CD4-positive, alpha-beta memory T cell (primary cell): ENCODE measurements around the gene NELFB. TPM values are rescaled to one million over a fixed set of nuclear protein-coding genes. Genes with fewer than 3 reads are reported as not detected.

Source experiments
- CTCF ChIA-PET: fragments of 350-600 bp; sonication (Branson Sonifier 250); formaldehyde crosslinking; loops from one replicate; lab custom pipeline; 2021; ENCODE audit warnings: inconsistent platforms; ENCODE audit not compliant: partially characterized antibody; lab: Charles Lee
- POLR2A ChIA-PET: fragments of 350-600 bp; sonication (Branson Sonifier 250); formaldehyde crosslinking; loops from one replicate; lab custom pipeline; 2021; ENCODE audit not compliant: partially characterized antibody; lab: Charles Lee
- DNase-seq, 5 donors: peaks; one replicate each; pipeline versions ENCODE4 v3.0.0 to v3.0.0-alpha.2; 2020 to 2022; ENCODE audit warnings: mixed read lengths in 1 of 5
- H3K27ac ChIP-seq: one replicate; pipeline ENCODE4 v1.7.0; 2013; ENCODE audit warnings: low read depth, low read length
- H3K27me3 ChIP-seq: 2 replicates; pipeline ENCODE4 v1.7.0; 2013; ENCODE audit warnings: mild to moderate bottlenecking, low read length, moderate library complexity; ENCODE audit not compliant: insufficient read depth
- H3K36me3 ChIP-seq: 2 replicates; pipeline ENCODE4 v1.7.0; 2013; ENCODE audit warnings: mild to moderate bottlenecking, low read length, moderate library complexity; ENCODE audit not compliant: insufficient read depth
- H3K4me1 ChIP-seq: 2 replicates; pipeline ENCODE4 v1.7.0; 2013; ENCODE audit warnings: mild to moderate bottlenecking, low read length, moderate library complexity; ENCODE audit not compliant: insufficient read depth
- H3K4me3 ChIP-seq, 2 donors: one replicate each; pipeline ENCODE4 v1.7.0; 2013; ENCODE audit warnings: low read length in 2 of 2, mild to moderate bottlenecking in 1 of 2
- H3K9me3 ChIP-seq, 2 donors: one replicate each; pipeline ENCODE4 v1.7.0; 2013; ENCODE audit warnings: low read length in 2 of 2, control low read depth in 1 of 2; ENCODE audit not compliant: control insufficient read depth in 1 of 2
- H3K27ac Mint-ChIP-seq, 7 donors: one replicate each; pipeline ENCODE4 v1.8.0; 2020 to 2021; ENCODE audit warnings: mixed read lengths in 7 of 7, mild to moderate bottlenecking in 6 of 7, inconsistent platforms in 3 of 7, moderate library complexity in 3 of 7
- H3K27me3 Mint-ChIP-seq, 2 donors: one replicate each; pipeline ENCODE4 v1.8.0; 2020 to 2021; ENCODE audit warnings: mixed read lengths in 2 of 2
- H3K36me3 Mint-ChIP-seq, 2 donors: one replicate each; pipeline ENCODE4 v1.8.0; 2020 to 2021; ENCODE audit warnings: mixed read lengths in 2 of 2, inconsistent platforms in 1 of 2, mild to moderate bottlenecking in 1 of 2
- H3K4me1 Mint-ChIP-seq, 4 donors: one replicate each; pipeline ENCODE4 v1.8.0; 2020 to 2021; ENCODE audit warnings: mixed read lengths in 4 of 4, mild to moderate bottlenecking in 1 of 4
- H3K4me3 Mint-ChIP-seq, 8 donors: one replicate each; pipeline ENCODE4 v1.8.0; 2020 to 2021; ENCODE audit warnings: mixed read lengths in 8 of 8, mild to moderate bottlenecking in 7 of 8, moderate library complexity in 6 of 8, inconsistent platforms in 3 of 8
- H3K9me3 Mint-ChIP-seq, 8 donors: one replicate each; pipeline ENCODE4 v1.8.0; 2020 to 2021; ENCODE audit warnings: mixed read lengths in 8 of 8, mild to moderate bottlenecking in 5 of 8, inconsistent platforms in 3 of 8, moderate library complexity in 1 of 8
- intact Hi-C: fragments of 100-400 bp; cut with micrococcal nuclease; formaldehyde crosslinking; loops from one replicate; pipeline ENCODE4 v1.15.1; 2023
- polyA plus RNA-seq, 2 donors: library from polyadenylated mRNA; unstranded; fragments of 300-500 nt; fragmentation: Illumina TruSeq; gene quantifications; one replicate each; pipeline ENCODE4 v1.2.3, GENCODE V29; 2021
- total RNA-seq, 2 experiments: library from RNA; stranded (reverse); gene quantifications; one replicate each; pipeline ENCODE4 v1.2.3, GENCODE V29; 2021

Gene NELFB
- total and polyA plus RNA-seq, 4 experiments from 2014 or later = 28.3 to 44.9 (median 36.5) TPM

DNA sequence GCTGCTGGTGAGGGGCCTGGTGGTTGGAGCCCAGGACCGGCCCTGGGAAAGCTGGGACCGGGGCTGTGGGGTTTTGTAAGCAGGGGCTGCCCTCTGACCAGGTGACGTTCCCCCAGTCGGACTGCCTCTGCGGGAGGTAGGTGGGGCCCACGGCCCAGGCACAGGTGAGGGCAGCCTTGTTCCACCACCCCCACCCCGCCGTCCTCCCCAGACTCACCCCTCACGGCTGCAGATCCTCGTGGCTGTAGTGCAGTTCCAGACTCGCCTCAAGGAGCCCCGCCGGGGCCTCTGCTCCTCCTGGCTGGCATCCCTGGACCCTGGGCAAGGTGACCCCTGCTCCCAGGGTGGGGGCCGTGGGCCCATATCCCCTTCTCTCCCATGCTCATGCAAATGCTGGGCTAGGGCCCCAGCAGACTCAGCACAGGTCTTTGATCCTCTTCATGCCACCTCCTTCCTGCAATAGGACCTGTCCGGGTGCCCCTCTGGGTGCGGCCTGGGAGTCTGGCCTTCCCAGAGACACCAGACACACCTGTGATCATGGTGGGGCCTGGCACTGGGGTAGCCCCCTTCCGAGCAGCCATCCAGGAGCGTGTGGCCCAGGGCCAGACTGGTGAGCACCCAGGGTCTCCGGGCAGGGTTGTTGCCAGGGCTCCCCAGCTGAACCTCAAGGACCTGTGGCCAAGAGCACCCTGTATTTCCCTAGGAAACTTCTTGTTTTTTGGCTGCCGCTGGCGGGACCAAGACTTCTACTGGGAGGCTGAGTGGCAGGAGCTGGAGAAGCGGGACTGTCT is 39.7 kb upstream of the NELFB start:
- H3K4me1 Mint-ChIP-seq = peaks cover 0 to 1% (median 0%) of the 10 kb centered on the region in 4 donors
- POLR2A ChIA-PET = interaction anchor here (0.8 to 1.6 kb wide), 2 partner anchors 10 to 30 kb away, joined by 3 to 7 read pairs; partner anchors contain the start of genes NDOR1 and TMEM203

DNA sequence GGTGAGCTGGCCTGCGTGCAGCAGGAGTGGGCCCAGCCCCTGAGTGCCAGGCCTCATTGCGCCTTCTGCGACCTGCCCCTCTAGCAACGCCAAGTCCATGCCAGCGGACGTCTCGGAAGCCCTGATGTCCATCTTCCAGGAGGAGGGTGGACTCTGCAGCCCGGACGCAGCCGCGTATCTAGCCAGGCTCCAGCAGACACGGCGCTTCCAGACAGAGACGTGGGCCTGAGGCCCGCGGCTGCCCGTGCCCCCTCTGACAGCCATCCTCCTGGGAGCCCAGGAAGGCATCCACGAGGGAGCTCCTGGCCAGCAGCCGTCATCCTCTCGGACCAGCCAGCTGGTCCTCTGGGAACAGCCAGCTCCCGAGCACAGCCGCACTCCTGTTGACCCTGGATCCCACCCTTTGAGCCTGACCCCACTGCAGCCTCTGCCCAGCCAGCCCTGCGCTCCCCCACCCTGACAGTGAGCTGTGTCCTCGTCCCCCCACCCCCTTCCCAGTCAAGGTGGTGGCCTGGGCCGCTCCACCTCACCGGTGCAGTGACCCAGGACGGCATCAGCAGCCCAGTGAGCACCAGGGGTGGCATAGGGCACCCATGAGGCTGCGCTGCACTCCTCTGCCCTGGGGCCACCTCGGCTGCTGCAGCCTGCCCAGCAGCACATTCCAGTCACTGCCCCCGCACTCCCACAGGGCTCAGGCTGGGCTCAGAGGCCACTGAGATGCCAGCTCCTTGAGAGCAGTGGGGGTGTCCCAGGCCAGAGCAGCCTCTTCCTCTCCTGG is 38.8 kb upstream of the NELFB start:
- POLR2A ChIA-PET = interaction anchor here (0.8 to 2.0 kb wide), 3 partner anchors 16 to 104 kb away, joined by 3 to 7 read pairs (median 3); partner anchors contain the start of gene TPRN
- CTCF ChIA-PET = interaction anchor here (1.6 to 3.0 kb wide), 2 partner anchors 20 to 25 kb away, joined by 4 to 10 read pairs; no protein-coding TSS in a partner anchor
- Mint-ChIP-seq H3K27ac (no peak overlapping the region), H3K36me3 (no peaks in the 10 kb centered on the region), H3K9me3 (no peaks in the 10 kb centered on the region), H3K4me1 (no peaks in the 10 kb centered on the region), H3K27me3 (no peaks in the 10 kb centered on the region), H3K4me3 (no peak overlapping the region)
- intact Hi-C loops = no loop called here
- Histone ChIP-seq H3K27ac (no peak overlapping the region), H3K27me3 (no peaks in the 10 kb centered on the region), H3K36me3 (no peaks in the 10 kb centered on the region), H3K9me3 (no peaks in the 10 kb centered on the region), H3K4me3 (no peak overlapping the region), H3K4me1 (no peaks in the 10 kb centered on the region)
- no peak for DNase-seq

More for the DNA sequence above, 39.7 kb upstream of the NELFB start:
- H3K36me3 ChIP-seq = no peaks in the 10 kb centered on the region
- no peak for DNase-seq
- H3K4me3 ChIP-seq = no peak overlapping the region
- Mint-ChIP-seq H3K9me3 (no peaks in the 10 kb centered on the region), H3K27ac (peak overlapping the region in 1 of 7 donors; percentile 27), H3K27me3 (no peaks in the 10 kb centered on the region), H3K36me3 (no peaks in the 10 kb centered on the region), H3K4me3 (no peak overlapping the region)
- CTCF ChIA-PET = interaction anchor here (1.6 to 3.0 kb wide), 2 partner anchors 21 to 24 kb away, joined by 4 to 10 read pairs; no protein-coding TSS in a partner anchor
- H3K27me3 ChIP-seq = no peaks in the 10 kb centered on the region
- no peak overlapping the region for H3K27ac ChIP-seq
- intact Hi-C loops = no loop called here
- no peaks in the 10 kb centered on the region for H3K9me3 ChIP-seq
- no peaks in the 10 kb centered on the region for H3K4me1 ChIP-seq

DNA sequence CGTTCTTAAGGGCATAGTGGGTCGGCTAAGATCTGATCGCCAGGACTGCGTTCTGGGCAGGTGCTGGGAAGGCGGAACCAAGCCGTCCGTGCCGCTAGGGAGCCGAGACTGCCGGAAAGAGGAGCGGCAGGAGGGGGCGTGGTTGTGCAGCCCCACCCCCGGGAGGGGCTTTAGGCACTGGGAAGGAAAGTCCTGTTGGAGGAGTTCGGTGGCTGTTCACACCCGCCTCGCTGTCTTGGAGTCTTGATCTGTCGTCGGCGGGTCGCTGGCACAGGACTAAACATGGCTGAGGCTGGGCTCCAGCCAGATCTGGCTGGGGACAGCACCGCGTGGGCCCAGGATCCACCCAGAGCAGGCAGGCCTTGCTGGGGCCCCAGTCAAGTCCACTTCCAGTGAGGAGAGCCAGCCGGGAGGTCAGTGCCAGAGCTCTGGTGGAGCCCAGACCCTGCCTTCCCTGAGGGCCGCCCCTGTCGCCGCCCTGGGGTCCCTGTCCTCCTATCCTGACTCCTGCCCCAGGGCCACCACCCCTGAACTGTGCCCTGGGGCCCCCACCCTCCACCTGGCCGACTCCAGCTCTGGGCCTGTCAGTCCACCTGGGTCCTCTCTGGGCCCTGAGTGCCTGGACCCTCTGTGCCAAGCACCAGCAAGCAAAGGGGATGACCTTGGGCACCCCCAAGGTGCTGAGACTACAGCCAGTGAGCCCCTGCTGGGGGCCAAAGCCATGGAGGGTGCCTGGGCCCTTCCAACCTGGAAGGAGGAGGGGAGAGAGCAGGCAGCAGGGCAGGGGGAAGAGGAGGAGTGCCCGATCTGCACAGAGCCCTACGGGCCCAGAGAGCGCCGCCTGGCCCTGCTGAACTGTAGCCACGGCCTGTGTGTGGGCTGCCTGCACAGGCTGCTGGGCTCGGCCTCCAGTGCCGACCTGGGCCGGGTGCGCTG is 37.6 kb upstream of the NELFB start:
- H3K36me3 ChIP-seq = no peaks in the 10 kb centered on the region
- intact Hi-C loops = no loop called here
- no peaks in the 10 kb centered on the region for H3K27me3 ChIP-seq
- H3K4me1 Mint-ChIP-seq = no peaks in the 10 kb centered on the region
- CTCF ChIA-PET = no interaction called here
- no peaks in the 10 kb centered on the region for H3K27me3 Mint-ChIP-seq
- no peak overlapping the region for H3K27ac ChIP-seq
- peak overlapping the region in 1 of 8 donors; percentile 10 for H3K4me3 Mint-ChIP-seq
- H3K4me3 ChIP-seq = no peak overlapping the region
- H3K9me3 ChIP-seq = no peaks in the 10 kb centered on the region
- no peak overlapping the region for H3K27ac Mint-ChIP-seq
- H3K9me3 Mint-ChIP-seq = no peaks in the 10 kb centered on the region
- peaks cover 2% of the 10 kb centered on the region for H3K4me1 ChIP-seq
- H3K36me3 Mint-ChIP-seq = no peaks in the 10 kb centered on the region
- DNase-seq = no peak
- POLR2A ChIA-PET = interaction anchor here (0.9 to 6.8 kb wide), 4 partner anchors 17 to 105 kb away, joined by 3 to 61 read pairs (median 5); partner anchors contain the start of genes ANAPC2, SSNA1 and TPRN

DNA sequence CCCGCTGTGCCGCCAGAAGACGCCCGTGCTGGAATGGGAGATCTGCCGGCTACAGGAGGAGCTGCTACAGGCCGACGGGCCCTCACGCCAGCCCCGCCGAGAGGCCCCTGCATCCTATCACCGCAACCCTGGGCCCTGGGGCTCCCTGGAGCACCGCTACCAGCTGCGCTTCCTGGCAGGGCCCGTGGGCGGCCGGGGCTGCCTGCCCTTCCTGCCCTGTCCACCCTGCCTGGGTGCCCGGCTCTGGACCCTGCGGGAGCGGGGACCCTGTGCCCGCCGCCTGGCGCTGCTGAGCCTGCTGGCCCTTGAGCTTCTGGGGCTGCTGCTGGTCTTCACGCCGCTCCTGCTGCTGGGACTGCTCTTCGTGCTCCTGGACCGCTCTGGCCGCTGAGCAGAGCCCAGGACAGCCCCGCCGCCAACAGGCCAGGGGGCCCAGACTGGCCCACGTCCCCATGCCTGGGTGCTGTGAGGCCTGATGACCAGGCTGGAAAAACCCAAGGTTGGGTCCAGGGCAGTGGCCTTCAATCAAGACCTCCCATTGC is 36.8 kb upstream of the NELFB start:
- Mint-ChIP-seq H3K9me3 (no peaks in the 10 kb centered on the region), H3K4me3 (no peak overlapping the region), H3K27ac (no peak overlapping the region), H3K27me3 (no peaks in the 10 kb centered on the region), H3K4me1 (peaks cover 0 to 4% (median 2%) of the 10 kb centered on the region in 4 donors), H3K36me3 (no peaks in the 10 kb centered on the region)
- Histone ChIP-seq H3K9me3 (no peaks in the 10 kb centered on the region), H3K4me3 (no peak overlapping the region), H3K27me3 (no peaks in the 10 kb centered on the region), H3K27ac (no peak overlapping the region), H3K4me1 (peaks cover 9% of the 10 kb centered on the region), H3K36me3 (no peaks in the 10 kb centered on the region)
- ChIA-PET POLR2A (interaction anchor here (0.9 to 6.8 kb wide), 4 partner anchors 18 to 29 kb away, joined by 3 to 61 read pairs (median 8); partner anchors contain the start of genes ANAPC2, SSNA1 and TPRN), CTCF (no interaction called here)
- DNase-seq = no peak
- intact Hi-C loops = no loop called here

DNA sequence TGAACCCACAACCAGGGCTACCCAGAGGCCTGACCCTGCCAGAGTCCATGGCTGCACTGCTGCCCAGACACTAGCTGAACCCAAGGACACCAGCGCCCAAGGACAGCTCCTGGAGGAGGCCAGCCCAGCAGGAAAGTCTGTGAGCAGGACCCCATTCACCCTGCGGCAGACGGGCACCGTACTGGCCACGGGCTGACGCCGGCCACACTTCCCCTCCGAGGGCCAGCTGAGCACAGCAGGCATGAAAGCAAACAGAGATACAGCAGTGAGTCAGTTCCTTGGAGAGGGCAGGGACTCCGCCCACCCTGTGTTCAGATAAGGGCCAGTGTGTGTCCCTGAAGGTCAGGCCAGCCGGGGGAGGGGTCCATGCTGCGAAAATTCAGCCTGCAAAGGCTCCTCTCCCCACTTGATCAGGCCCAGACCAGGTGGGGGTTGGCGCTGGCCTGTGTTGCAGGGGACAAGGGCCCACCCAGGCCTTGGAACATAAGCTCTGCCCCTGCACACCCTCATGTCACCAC is 36.3 kb upstream of the NELFB start:
- no peaks in the 10 kb centered on the region for H3K27me3 ChIP-seq
- H3K4me1 Mint-ChIP-seq = peaks cover 0 to 10% (median 2%) of the 10 kb centered on the region in 4 donors
- intact Hi-C loops = no loop called here
- no peaks in the 10 kb centered on the region for H3K9me3 ChIP-seq
- DNase-seq = no peak
- no peaks in the 10 kb centered on the region for H3K36me3 Mint-ChIP-seq
- peaks cover 10% of the 10 kb centered on the region for H3K4me1 ChIP-seq
- no peak overlapping the region for H3K4me3 Mint-ChIP-seq
- H3K27ac Mint-ChIP-seq = no peak overlapping the region
- H3K27ac ChIP-seq = no peak overlapping the region
- POLR2A ChIA-PET = interaction anchor here (0.9 to 6.8 kb wide), 4 partner anchors 18 to 30 kb away, joined by 3 to 61 read pairs (median 6); partner anchors contain the start of genes ANAPC2, SSNA1 and TPRN
- H3K27me3 Mint-ChIP-seq = no peaks in the 10 kb centered on the region
- H3K4me3 ChIP-seq = no peak overlapping the region
- no peaks in the 10 kb centered on the region for H3K9me3 Mint-ChIP-seq
- no peaks in the 10 kb centered on the region for H3K36me3 ChIP-seq
- CTCF ChIA-PET = interaction anchor here (0.5 to 0.6 kb wide), 2 partner anchors 26 to 101 kb away, joined by 3 to 4 read pairs; no protein-coding TSS in a partner anchor

DNA sequence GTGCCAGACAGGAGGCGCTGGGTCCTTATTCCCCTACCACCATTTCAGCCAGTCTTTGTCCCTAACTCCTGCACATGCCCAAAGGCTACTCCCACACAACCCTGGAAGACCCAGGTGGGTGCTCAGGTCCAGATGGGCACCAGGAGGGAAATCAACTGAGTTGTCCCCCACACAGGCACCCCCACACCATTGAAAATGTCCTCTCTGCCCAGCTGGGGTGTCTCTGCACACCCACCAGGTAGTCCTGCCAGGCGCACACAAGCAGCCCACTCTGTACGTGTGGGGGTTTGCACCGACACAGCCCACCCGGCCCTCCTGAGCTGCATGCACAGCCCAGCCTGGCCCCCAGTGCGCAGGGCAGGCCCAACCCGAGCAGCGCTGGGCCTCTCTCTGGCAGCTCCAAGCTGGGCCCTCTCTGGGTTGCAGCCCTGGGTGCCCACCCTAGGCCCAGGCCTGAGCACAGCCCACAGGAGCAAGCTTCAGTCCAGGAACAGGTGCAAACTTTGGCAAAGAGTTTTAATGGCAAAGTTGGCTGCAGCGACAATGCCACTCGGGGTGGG is 35.3 kb upstream of the NELFB start:
- Mint-ChIP-seq H3K27me3 (no peaks in the 10 kb centered on the region), H3K4me3 (no peak overlapping the region), H3K9me3 (no peaks in the 10 kb centered on the region), H3K27ac (peak overlapping the region in 2 of 7 donors; percentile 36 to 38), H3K4me1 (peaks cover 0 to 14% (median 3%) of the 10 kb centered on the region in 4 donors), H3K36me3 (no peaks in the 10 kb centered on the region)
- Histone ChIP-seq H3K27ac (no peak overlapping the region), H3K4me1 (peaks cover 18% of the 10 kb centered on the region), H3K9me3 (no peaks in the 10 kb centered on the region), H3K36me3 (no peaks in the 10 kb centered on the region), H3K4me3 (no peak overlapping the region), H3K27me3 (no peaks in the 10 kb centered on the region)
- intact Hi-C loops = loop anchor here (5.0 kb wide), 1 partner anchor 493 kb away; no protein-coding TSS in a partner anchor
- CTCF ChIA-PET = interaction anchor here (0.9 kb wide), 1 partner anchor 31 kb away, joined by 3 read pairs; the partner anchor contains the start of genes ANAPC2 and SSNA1
- no peak for DNase-seq
- POLR2A ChIA-PET = interaction anchor here (1.2 to 6.8 kb wide), 4 partner anchors 17 to 90 kb away, joined by 4 to 61 read pairs (median 6); partner anchors contain the start of genes ANAPC2, SSNA1 and TPRN
